ENCODE results near the gene ZBP1. TPM values are rescaled to one million over a fixed set of nuclear protein-coding genes. Genes with fewer than 3 reads are reported as not detected.

Gene ZBP1
- polyA plus RNA-seq, 1 of the 3 experiments (the other 2 are of a cell fraction): not detected

DNA sequence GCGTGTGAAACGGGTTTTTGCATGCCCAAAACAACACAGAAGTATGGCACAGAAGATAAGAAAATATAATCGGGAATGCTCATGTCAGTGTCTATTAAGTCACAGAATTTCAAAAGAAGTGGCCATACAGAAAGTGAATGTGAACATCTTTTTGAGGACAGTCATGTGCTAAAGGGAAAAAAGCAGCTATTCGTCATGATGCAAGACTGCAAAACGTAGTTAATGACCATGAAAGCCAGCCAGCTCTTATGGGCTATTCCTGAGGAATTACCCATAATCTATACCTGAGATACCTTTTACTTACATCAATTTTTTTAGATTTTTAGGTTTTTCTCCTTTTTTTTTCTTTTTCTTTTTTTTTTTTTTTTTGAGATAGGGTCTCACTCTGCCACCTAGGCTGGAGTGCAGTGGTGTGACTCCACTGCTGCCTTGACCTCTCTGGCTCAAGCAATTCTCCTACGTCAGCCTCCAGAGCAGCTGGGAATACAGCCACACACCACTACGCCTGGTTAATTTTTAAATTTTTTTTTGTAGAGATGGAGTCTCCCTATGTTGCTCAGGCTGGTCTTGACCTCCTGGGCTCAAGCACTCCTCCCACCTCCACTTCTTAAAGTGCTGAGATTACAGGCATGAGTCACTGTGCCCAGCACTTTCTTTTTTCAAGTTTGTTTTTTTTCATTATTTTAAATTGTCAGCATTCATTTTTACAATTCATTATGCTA lies 18.1 kb upstream of the ZBP1 start:
- no peak overlapping the region for H3K9ac ChIP-seq
- CTCF ChIA-PET: interaction anchor here (0.7 to 3.8 kb wide), 5 partner anchors 10 to 496 kb away, joined by 3 to 15 read pairs (median 3); no protein-coding TSS in a partner anchor
- H3K79me2 ChIP-seq (ENCODE audit: insufficient read depth): no peaks in the 10 kb centered on the region
- no peak overlapping the region for H3K4me2 ChIP-seq
- no peak overlapping the region for H3K4me3 ChIP-seq (ENCODE audit: low read depth in 2 of 2, low read length in 1 of 2)
- WGBS (ENCODE audit: low lambda C conversion rate): 59% methylated on average over 7 of the region's 7 CpGs
- H3F3A ChIP-seq (replicated peaks; ENCODE audit: insufficient read depth): no peaks in the 10 kb centered on the region
- H3K9me2 ChIP-seq: 0 out of 2 replicates have a peak, but pooled peaks cover 3% of the 10 kb centered on the region
- TF ChIP-seq, protein P1, sequence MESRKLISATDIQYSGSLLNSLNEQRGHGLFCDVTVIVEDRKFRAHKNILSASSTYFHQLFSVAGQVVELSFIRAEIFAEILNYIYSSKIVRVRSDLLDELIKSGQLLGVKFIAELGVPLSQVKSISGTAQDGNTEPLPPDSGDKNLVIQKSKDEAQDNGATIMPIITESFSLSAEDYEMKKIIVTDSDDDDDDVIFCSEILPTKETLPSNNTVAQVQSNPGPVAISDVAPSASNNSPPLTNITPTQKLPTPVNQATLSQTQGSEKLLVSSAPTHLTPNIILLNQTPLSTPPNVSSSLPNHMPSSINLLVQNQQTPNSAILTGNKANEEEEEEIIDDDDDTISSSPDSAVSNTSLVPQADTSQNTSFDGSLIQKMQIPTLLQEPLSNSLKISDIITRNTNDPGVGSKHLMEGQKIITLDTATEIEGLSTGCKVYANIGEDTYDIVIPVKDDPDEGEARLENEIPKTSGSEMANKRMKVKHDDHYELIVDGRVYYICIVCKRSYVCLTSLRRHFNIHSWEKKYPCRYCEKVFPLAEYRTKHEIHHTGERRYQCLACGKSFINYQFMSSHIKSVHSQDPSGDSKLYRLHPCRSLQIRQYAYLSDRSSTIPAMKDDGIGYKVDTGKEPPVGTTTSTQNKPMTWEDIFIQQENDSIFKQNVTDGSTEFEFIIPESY (IDR thresholded peaks at IDR 0.05; ENCODE audit: borderline replicate concordance, low read depth): no peak
- TF ChIP-seq TEAD4 (IDR thresholded peaks at IDR 0.05; ENCODE audit: borderline replicate concordance, insufficient read depth) (no peak), MXI1 (IDR thresholded peaks at IDR 0.05; ENCODE audit: low read depth, low read length) (no peak), FOXJ3 (CRISPR knock-in tag; IDR thresholded peaks at IDR 0.05) (no peak), EZH2phosphoT487 (IDR thresholded peaks at IDR 0.05; ENCODE audit: borderline replicate concordance, low read depth) (no peak), NFIC (IDR thresholded peaks at IDR 0.05; ENCODE audit: borderline replicate concordance) (no peak), GATA2 (CRISPR knock-in tag; IDR thresholded peaks at IDR 0.05) (no peak)
- TF ChIP-seq, protein P2, sequence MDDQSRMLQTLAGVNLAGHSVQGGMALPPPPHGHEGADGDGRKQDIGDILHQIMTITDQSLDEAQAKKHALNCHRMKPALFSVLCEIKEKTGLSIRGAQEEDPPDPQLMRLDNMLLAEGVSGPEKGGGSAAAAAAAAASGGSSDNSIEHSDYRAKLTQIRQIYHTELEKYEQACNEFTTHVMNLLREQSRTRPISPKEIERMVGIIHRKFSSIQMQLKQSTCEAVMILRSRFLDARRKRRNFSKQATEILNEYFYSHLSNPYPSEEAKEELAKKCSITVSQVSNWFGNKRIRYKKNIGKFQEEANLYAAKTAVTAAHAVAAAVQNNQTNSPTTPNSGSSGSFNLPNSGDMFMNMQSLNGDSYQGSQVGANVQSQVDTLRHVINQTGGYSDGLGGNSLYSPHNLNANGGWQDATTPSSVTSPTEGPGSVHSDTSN (IDR thresholded peaks at IDR 0.05): no peak
- TF ChIP-seq, protein P3, sequence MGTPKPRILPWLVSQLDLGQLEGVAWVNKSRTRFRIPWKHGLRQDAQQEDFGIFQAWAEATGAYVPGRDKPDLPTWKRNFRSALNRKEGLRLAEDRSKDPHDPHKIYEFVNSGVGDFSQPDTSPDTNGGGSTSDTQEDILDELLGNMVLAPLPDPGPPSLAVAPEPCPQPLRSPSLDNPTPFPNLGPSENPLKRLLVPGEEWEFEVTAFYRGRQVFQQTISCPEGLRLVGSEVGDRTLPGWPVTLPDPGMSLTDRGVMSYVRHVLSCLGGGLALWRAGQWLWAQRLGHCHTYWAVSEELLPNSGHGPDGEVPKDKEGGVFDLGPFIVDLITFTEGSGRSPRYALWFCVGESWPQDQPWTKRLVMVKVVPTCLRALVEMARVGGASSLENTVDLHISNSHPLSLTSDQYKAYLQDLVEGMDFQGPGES (IDR thresholded peaks at IDR 0.05; ENCODE audit: low read depth, low read length): no peak
- POLR2A ChIA-PET: no interaction called here
- no peaks in the 10 kb centered on the region for H4K20me1 ChIP-seq (ENCODE audit: insufficient read depth)
- no peaks in the 10 kb centered on the region for H3K4me1 ChIP-seq (ENCODE audit: control insufficient read depth in 1 of 2, insufficient read depth in 2 of 2, low read depth in 1 of 2, low read length in 1 of 2)
- no peak overlapping the region for H2AFZ ChIP-seq (ENCODE audit: low read depth)
- H3K27me3 ChIP-seq (ENCODE audit: insufficient read depth): no peaks in the 10 kb centered on the region
- H3K9me3 ChIP-seq: 0 out of 2 replicates have a peak, but pooled peaks cover 4% of the 10 kb centered on the region
- no peaks in the 10 kb centered on the region for H3K36me3 ChIP-seq (replicated peaks in 1 of 2; ENCODE audit: control insufficient read depth in 1 of 2, insufficient read depth in 2 of 2, low read length in 1 of 2)
- DNase-seq: no peak
- H3K27ac ChIP-seq (ENCODE audit: low read depth in 2 of 2, low read length in 1 of 2): no peak overlapping the region

DNA sequence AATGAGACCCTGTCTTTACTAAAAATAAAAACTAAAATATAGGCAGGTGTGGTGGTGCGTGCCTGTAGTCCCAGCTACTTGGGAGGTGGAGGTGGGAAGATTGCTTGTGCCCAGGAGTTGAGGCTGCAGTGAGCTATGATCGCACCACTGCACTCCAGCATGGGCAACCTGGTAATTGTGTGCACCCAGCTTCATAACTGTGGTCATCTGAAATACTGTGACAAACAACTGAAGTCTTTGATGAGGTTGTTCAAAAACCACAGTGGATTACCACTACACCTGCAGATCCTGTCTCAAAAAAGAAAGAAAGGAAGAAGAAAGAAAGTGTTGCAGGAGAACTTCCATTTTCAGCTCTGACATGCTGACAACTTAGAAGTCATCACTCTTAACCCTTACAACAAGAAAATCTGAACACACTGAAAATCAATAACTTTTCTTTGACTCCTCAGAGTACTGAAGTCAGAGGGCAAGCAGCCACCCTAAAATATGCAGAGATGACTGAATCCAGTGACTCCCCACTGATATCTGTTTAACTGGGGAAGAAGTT lies 13.8 kb upstream of the ZBP1 start:
- no peaks in the 10 kb centered on the region for H4K20me1 ChIP-seq (ENCODE audit: insufficient read depth)
- WGBS (ENCODE audit: low lambda C conversion rate): 54% methylated on average over 2 of the region's 2 CpGs
- POLR2A ChIA-PET: no interaction called here
- 0 out of 2 replicates have a peak, but pooled peaks cover 4% of the 10 kb centered on the region for H3K9me3 ChIP-seq
- DNase-seq: no peak
- no peaks in the 10 kb centered on the region for H3K36me3 ChIP-seq (replicated peaks in 1 of 2; ENCODE audit: control insufficient read depth in 1 of 2, insufficient read depth in 2 of 2, low read length in 1 of 2)
- no peak overlapping the region for H3K4me2 ChIP-seq
- H3K27ac ChIP-seq (ENCODE audit: low read depth in 2 of 2, low read length in 1 of 2): no peak overlapping the region
- CTCF ChIA-PET: interaction anchor here (0.9 to 1.1 kb wide), 3 partner anchors 11 to 546 kb away, joined by 3 to 4 read pairs (median 3); no protein-coding TSS in a partner anchor
- no peaks in the 10 kb centered on the region; a peak in 1 of 4 replicates for H3K4me1 ChIP-seq (ENCODE audit: control insufficient read depth in 1 of 2, insufficient read depth in 2 of 2, low read depth in 1 of 2, low read length in 1 of 2)
- H3K79me2 ChIP-seq (ENCODE audit: insufficient read depth): no peaks in the 10 kb centered on the region
- no peak for TF ChIP-seq RXRA (IDR thresholded peaks at IDR 0.05; ENCODE audit: borderline replicate concordance, low read depth)
- H3K9me2 ChIP-seq: no peaks in the 10 kb centered on the region
- H3K9ac ChIP-seq: no peak overlapping the region
- no peaks in the 10 kb centered on the region for H3K27me3 ChIP-seq (ENCODE audit: insufficient read depth)
- no peak overlapping the region for H2AFZ ChIP-seq (ENCODE audit: low read depth)
- no peak overlapping the region for H3K4me3 ChIP-seq (ENCODE audit: low read depth in 2 of 2, low read length in 1 of 2)
- no peaks in the 10 kb centered on the region for H3F3A ChIP-seq (replicated peaks; ENCODE audit: insufficient read depth)
